ENCODE data around the gene CFAP20. TPM values are rescaled to one million over a fixed set of nuclear protein-coding genes. Genes with fewer than 3 reads are reported as not detected.

The CFAP20 gene
- total and polyA plus RNA-seq, 2 donors: 28.5 to 70.0 TPM

GRCh38 chr16:58157239-58157638 is 28.1 kb upstream of the CFAP20 start:
- Histone ChIP-seq H3K27me3 (ENCODE audit: control insufficient read depth in 2 of 2, insufficient read depth in 1 of 2, low read length in 1 of 2) (no peaks in the 10 kb centered on the region), H3K4me3 (ENCODE audit: low read length in 2 of 2) (no peak overlapping the region), H3K36me3 (ENCODE audit: control insufficient read depth in 2 of 2, insufficient read depth in 2 of 2, low read length in 1 of 2) (peaks cover 14 to 33% of the 10 kb centered on the region in 2 donors), H3K4me1 (ENCODE audit: control insufficient read depth in 2 of 2, insufficient read depth in 2 of 2, low read length in 2 of 2) (no peaks in the 10 kb centered on the region), H3K9me3 (ENCODE audit: control insufficient read depth in 2 of 2, insufficient read depth in 1 of 2, low read length in 1 of 2) (no peaks in the 10 kb centered on the region), H3K27ac (ENCODE audit: low read depth in 1 of 2, low read length in 1 of 2) (no peak overlapping the region)
- DNase-seq (ENCODE audit: low read depth in 6 of 9, low spot score in 9 of 9): no peak
- WGBS: 94% methylated on average over 2 of the region's 2 CpGs

GRCh38 chr16:58155839-58156238 is 26.7 kb upstream of the CFAP20 start:
- Histone ChIP-seq H3K4me1 (ENCODE audit: control insufficient read depth in 2 of 2, insufficient read depth in 2 of 2, low read length in 2 of 2) (no peaks in the 10 kb centered on the region), H3K36me3 (ENCODE audit: control insufficient read depth in 2 of 2, insufficient read depth in 2 of 2, low read length in 1 of 2) (peaks cover under 1 to 22% of the 10 kb centered on the region in 2 donors), H3K27ac (ENCODE audit: low read depth in 1 of 2, low read length in 1 of 2) (no peak overlapping the region), H3K27me3 (ENCODE audit: control insufficient read depth in 2 of 2, insufficient read depth in 1 of 2, low read length in 1 of 2) (no peaks in the 10 kb centered on the region), H3K4me3 (ENCODE audit: low read length in 2 of 2) (no peak overlapping the region), H3K9me3 (ENCODE audit: control insufficient read depth in 2 of 2, insufficient read depth in 1 of 2, low read length in 1 of 2) (no peaks in the 10 kb centered on the region)
- DNase-seq (ENCODE audit: low read depth in 6 of 9, low spot score in 9 of 9): no peak
- WGBS: 69% methylated on average over 2 of the region's 2 CpGs

- H3K27me3 ChIP-seq (ENCODE audit: control insufficient read depth in 2 of 2, insufficient read depth in 1 of 2, low read length in 1 of 2): no peaks in the 10 kb centered on the region
- peaks cover 0 to 8% of the 10 kb centered on the region in 2 donors for H3K36me3 ChIP-seq (ENCODE audit: control insufficient read depth in 2 of 2, insufficient read depth in 2 of 2, low read length in 1 of 2)
- H3K9me3 ChIP-seq (ENCODE audit: control insufficient read depth in 2 of 2, insufficient read depth in 1 of 2, low read length in 1 of 2): no peaks in the 10 kb centered on the region
- no peaks in the 10 kb centered on the region for H3K4me1 ChIP-seq (ENCODE audit: control insufficient read depth in 2 of 2, insufficient read depth in 2 of 2, low read length in 2 of 2)
- no peak overlapping the region for H3K4me3 ChIP-seq (ENCODE audit: low read length in 2 of 2)
- H3K27ac ChIP-seq (ENCODE audit: low read depth in 1 of 2, low read length in 1 of 2): no peak overlapping the region
- 98% methylated on average over 2 of the region's 2 CpGs for WGBS
- DNase-seq (ENCODE audit: low read depth in 6 of 9, low spot score in 9 of 9): no peak
Measured at GRCh38 chr16:58154345-58154744, 25.2 kb upstream of the CFAP20 start.

- Histone ChIP-seq H3K36me3 (ENCODE audit: control insufficient read depth in 2 of 2, insufficient read depth in 2 of 2, low read length in 1 of 2) (no peaks in the 10 kb centered on the region), H3K27me3 (ENCODE audit: control insufficient read depth in 2 of 2, insufficient read depth in 1 of 2, low read length in 1 of 2) (no peaks in the 10 kb centered on the region), H3K4me1 (ENCODE audit: control insufficient read depth in 2 of 2, insufficient read depth in 2 of 2, low read length in 2 of 2) (no peaks in the 10 kb centered on the region), H3K27ac (ENCODE audit: low read depth in 1 of 2, low read length in 1 of 2) (no peak overlapping the region), H3K9me3 (ENCODE audit: control insufficient read depth in 2 of 2, insufficient read depth in 1 of 2, low read length in 1 of 2) (no peaks in the 10 kb centered on the region), H3K4me3 (ENCODE audit: low read length in 2 of 2) (no peak overlapping the region)
- DNase-seq (ENCODE audit: low read depth in 6 of 9, low spot score in 9 of 9): no peak
- WGBS: 96% methylated on average over 8 of the region's 8 CpGs
Measured at GRCh38 chr16:58152246-58152868, 23.2 kb upstream of the CFAP20 start.

GRCh38 chr16:58148526-58148925 is 19.3 kb upstream of the CFAP20 start:
- H3K4me3 ChIP-seq (ENCODE audit: low read length in 2 of 2): no peak overlapping the region

GRCh38 chr16:58148099-58148498 is 18.9 kb upstream of the CFAP20 start:
- Histone ChIP-seq H3K27me3 (ENCODE audit: control insufficient read depth in 2 of 2, insufficient read depth in 1 of 2, low read length in 1 of 2) (no peaks in the 10 kb centered on the region), H3K27ac (ENCODE audit: low read depth in 1 of 2, low read length in 1 of 2) (no peak overlapping the region), H3K9me3 (ENCODE audit: control insufficient read depth in 2 of 2, insufficient read depth in 1 of 2, low read length in 1 of 2) (no peaks in the 10 kb centered on the region), H3K4me1 (ENCODE audit: control insufficient read depth in 2 of 2, insufficient read depth in 2 of 2, low read length in 2 of 2) (no peaks in the 10 kb centered on the region), H3K36me3 (ENCODE audit: control insufficient read depth in 2 of 2, insufficient read depth in 2 of 2, low read length in 1 of 2) (no peaks in the 10 kb centered on the region), H3K4me3 (ENCODE audit: low read length in 2 of 2) (no peak overlapping the region)
- no peak for DNase-seq (ENCODE audit: low read depth in 6 of 9, low spot score in 9 of 9)
- WGBS: 98% methylated on average over 2 of the region's 2 CpGs

More at GRCh38 chr16:58148526-58148925, 19.3 kb upstream of the CFAP20 start:
- Histone ChIP-seq H3K27me3 (ENCODE audit: control insufficient read depth in 2 of 2, insufficient read depth in 1 of 2, low read length in 1 of 2) (no peaks in the 10 kb centered on the region), H3K9me3 (ENCODE audit: control insufficient read depth in 2 of 2, insufficient read depth in 1 of 2, low read length in 1 of 2) (no peaks in the 10 kb centered on the region), H3K36me3 (ENCODE audit: control insufficient read depth in 2 of 2, insufficient read depth in 2 of 2, low read length in 1 of 2) (no peaks in the 10 kb centered on the region), H3K27ac (ENCODE audit: low read depth in 1 of 2, low read length in 1 of 2) (no peak overlapping the region), H3K4me1 (ENCODE audit: control insufficient read depth in 2 of 2, insufficient read depth in 2 of 2, low read length in 2 of 2) (no peaks in the 10 kb centered on the region)
- 98% methylated on average over 1 of the region's 1 CpG for WGBS
- DNase-seq (ENCODE audit: low read depth in 6 of 9, low spot score in 9 of 9): no peak

GRCh38 chr16:58138852-58139251 is 9.7 kb upstream of the CFAP20 start:
- Histone ChIP-seq H3K4me3 (ENCODE audit: low read length in 2 of 2) (no peak overlapping the region), H3K27me3 (ENCODE audit: control insufficient read depth in 2 of 2, insufficient read depth in 1 of 2, low read length in 1 of 2) (no peaks in the 10 kb centered on the region), H3K4me1 (ENCODE audit: control insufficient read depth in 2 of 2, insufficient read depth in 2 of 2, low read length in 2 of 2) (no peaks in the 10 kb centered on the region), H3K9me3 (ENCODE audit: control insufficient read depth in 2 of 2, insufficient read depth in 1 of 2, low read length in 1 of 2) (no peaks in the 10 kb centered on the region), H3K36me3 (ENCODE audit: control insufficient read depth in 2 of 2, insufficient read depth in 2 of 2, low read length in 1 of 2) (no peaks in the 10 kb centered on the region), H3K27ac (ENCODE audit: low read depth in 1 of 2, low read length in 1 of 2) (no peak overlapping the region)
- no peak for DNase-seq (ENCODE audit: low read depth in 6 of 9, low spot score in 9 of 9)

- Histone ChIP-seq H3K27ac (ENCODE audit: low read depth in 1 of 2, low read length in 1 of 2) (no peak overlapping the region), H3K4me3 (ENCODE audit: low read length in 2 of 2) (no peak overlapping the region), H3K9me3 (ENCODE audit: control insufficient read depth in 2 of 2, insufficient read depth in 1 of 2, low read length in 1 of 2) (no peaks in the 10 kb centered on the region), H3K27me3 (ENCODE audit: control insufficient read depth in 2 of 2, insufficient read depth in 1 of 2, low read length in 1 of 2) (no peaks in the 10 kb centered on the region), H3K4me1 (ENCODE audit: control insufficient read depth in 2 of 2, insufficient read depth in 2 of 2, low read length in 2 of 2) (no peaks in the 10 kb centered on the region), H3K36me3 (ENCODE audit: control insufficient read depth in 2 of 2, insufficient read depth in 2 of 2, low read length in 1 of 2) (no peaks in the 10 kb centered on the region)
- no peak for DNase-seq (ENCODE audit: low read depth in 6 of 9, low spot score in 9 of 9)
- WGBS: 97% methylated on average over 2 of the region's 2 CpGs
Measured at GRCh38 chr16:58137581-58137980, 8.4 kb upstream of the CFAP20 start.

GRCh38 chr16:58128711-58129096 is 477 bp downstream of the CFAP20 start:
- H3K4me1 ChIP-seq (ENCODE audit: control insufficient read depth in 2 of 2, insufficient read depth in 2 of 2, low read length in 2 of 2): peaks cover 12 to 21% of the 10 kb centered on the region in 2 donors
- WGBS: 2% methylated on average over 25 of the region's 25 CpGs
- DNase-seq (ENCODE audit: low read depth in 6 of 9, low spot score in 9 of 9): no peak
- H3K9me3 ChIP-seq (ENCODE audit: control insufficient read depth in 2 of 2, insufficient read depth in 1 of 2, low read length in 1 of 2): peaks cover 0 to 12% of the 10 kb centered on the region in 2 donors
- peak overlapping the region; percentile 92 to 99 for H3K4me3 ChIP-seq (ENCODE audit: low read length in 2 of 2)
- H3K27me3 ChIP-seq (ENCODE audit: control insufficient read depth in 2 of 2, insufficient read depth in 1 of 2, low read length in 1 of 2): no peaks in the 10 kb centered on the region
- H3K36me3 ChIP-seq (ENCODE audit: control insufficient read depth in 2 of 2, insufficient read depth in 2 of 2, low read length in 1 of 2): no peaks in the 10 kb centered on the region
- H3K27ac ChIP-seq (ENCODE audit: low read depth in 1 of 2, low read length in 1 of 2): peak overlapping the region; percentile 94 to 95
